ENCODE data around the gene ZNF664. TPM values are rescaled to one million over a fixed set of nuclear protein-coding genes. Genes with fewer than 3 reads are reported as not detected.

ZNF664 gene
- total and polyA plus RNA-seq, 10 donors: 12.0 to 53.4 (median 41.7) TPM

- Histone ChIP-seq H3K27me3 (replicated peaks in 1 of 7) (no peaks in the 10 kb centered on the region), H3K27ac (no peak overlapping the region), H3K36me3 (no peaks in the 10 kb centered on the region), H3K9me3 (peaks cover 0 to 32% (median 27%) of the 10 kb centered on the region in 8 donors), H3K4me1 (peaks cover 0 to 11% (median 3%) of the 10 kb centered on the region in 6 donors), H3K4me3 (no peak overlapping the region)
- intact Hi-C loops (cut with DNase I; ENCODE audit: low total_unique reads): no loop called here
- TF ChIP-seq POLR2AphosphoS5 (IDR thresholded peaks at IDR 0.05): no peak
- no peak for TF ChIP-seq CTCF (IDR thresholded peaks at IDR 0.05 in 8 of 11, conservative IDR thresholded peaks at IDR 0.05 in 3 of 11)
- no peak for TF ChIP-seq POLR2A (IDR thresholded peaks at IDR 0.05)
- no peak for DNase-seq
- WGBS, 5 donors: 68 to 78% (median 69%) methylated on average over 8 of the region's 8 CpGs
These were observed 71.0 kb downstream of the ZNF664 start for GRCh38 chr12:124044021-124044420.

DNA sequence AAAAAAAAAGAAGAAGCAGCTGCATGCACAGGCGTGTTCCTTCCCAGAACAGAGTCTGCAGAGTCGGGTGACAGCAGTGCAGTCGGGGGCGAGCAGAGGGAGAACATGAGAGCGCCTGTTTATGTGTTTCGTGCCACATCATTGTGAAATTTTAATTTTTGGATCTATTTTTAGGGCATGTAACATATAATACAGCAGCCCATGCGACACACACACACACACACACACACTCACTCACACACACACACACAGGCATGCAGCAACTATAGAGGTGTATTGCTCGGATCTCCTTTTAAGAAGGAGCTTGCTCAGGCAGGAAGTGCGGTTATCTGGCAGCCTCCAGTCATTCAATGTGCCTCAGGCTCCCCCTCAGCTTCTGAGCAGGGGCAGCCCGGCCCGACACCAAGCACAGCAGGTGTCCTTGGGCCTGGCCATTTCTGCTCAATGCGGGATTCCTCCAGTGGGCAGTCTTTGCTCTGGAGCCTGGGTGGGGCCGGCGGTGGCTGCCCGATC, 71.8 kb downstream of the ZNF664 start:
- H3K27me3 ChIP-seq (replicated peaks in 1 of 7): no peaks in the 10 kb centered on the region
- H3K36me3 ChIP-seq: no peaks in the 10 kb centered on the region
- no peak for DNase-seq
- H3K4me1 ChIP-seq: peaks cover 0 to 10% (median 3%) of the 10 kb centered on the region in 6 donors
- TF ChIP-seq POLR2AphosphoS5 (IDR thresholded peaks at IDR 0.05): no peak
- no peak for TF ChIP-seq CTCF (IDR thresholded peaks at IDR 0.05 in 8 of 11, conservative IDR thresholded peaks at IDR 0.05 in 3 of 11)
- no peak for TF ChIP-seq POLR2A (IDR thresholded peaks at IDR 0.05)
- no peak overlapping the region for H3K4me3 ChIP-seq
- no peak overlapping the region for H3K27ac ChIP-seq
- 60 to 71% (median 65%) methylated on average over 15 of the region's 15 CpGs for WGBS, 5 donors
- intact Hi-C loops (cut with DNase I; ENCODE audit: low total_unique reads): no loop called here
- H3K9me3 ChIP-seq: peaks cover 0 to 36% (median 31%) of the 10 kb centered on the region in 8 donors

- Histone ChIP-seq H3K4me1 (peaks cover 0 to under 1% (median 0%) of the 10 kb centered on the region in 6 donors), H3K4me3 (no peak overlapping the region), H3K27me3 (replicated peaks in 1 of 7) (no peaks in the 10 kb centered on the region), H3K9me3 (peaks cover 0 to 36% (median 31%) of the 10 kb centered on the region in 8 donors), H3K36me3 (no peaks in the 10 kb centered on the region), H3K27ac (no peak overlapping the region)
- TF ChIP-seq POLR2AphosphoS5 (IDR thresholded peaks at IDR 0.05) (no peak), POLR2A (IDR thresholded peaks at IDR 0.05) (no peak), CTCF (IDR thresholded peaks at IDR 0.05 in 8 of 11, conservative IDR thresholded peaks at IDR 0.05 in 3 of 11) (no peak)
- WGBS, 5 donors: 74 to 88% (median 83%) methylated on average over 5 of the region's 5 CpGs
- intact Hi-C loops (cut with DNase I; ENCODE audit: low total_unique reads): no loop called here
- no peak for DNase-seq
These were observed 72.8 kb downstream of the ZNF664 start for GRCh38 chr12:124045671-124046455.

- TF ChIP-seq POLR2A (IDR thresholded peaks at IDR 0.05): no peak
- TF ChIP-seq POLR2AphosphoS5 (IDR thresholded peaks at IDR 0.05): no peak
- TF ChIP-seq CTCF (IDR thresholded peaks at IDR 0.05 in 8 of 11, conservative IDR thresholded peaks at IDR 0.05 in 3 of 11): no peak
- intact Hi-C loops (cut with DNase I; ENCODE audit: low total_unique reads): no loop called here
- Histone ChIP-seq H3K9me3 (peaks cover 0 to 36% (median 31%) of the 10 kb centered on the region in 8 donors), H3K27ac (no peak overlapping the region), H3K27me3 (replicated peaks in 1 of 7) (no peaks in the 10 kb centered on the region), H3K4me1 (no peaks in the 10 kb centered on the region), H3K4me3 (no peak overlapping the region), H3K36me3 (no peaks in the 10 kb centered on the region)
- no peak for DNase-seq
These were observed 73.4 kb downstream of the ZNF664 start for GRCh38 chr12:124046456-124046740.

All from spleen (tissue), 11 donors.